Posterior vena cava (tissue), 2 donors: ENCODE results near the gene GMNN. TPM values are rescaled to one million over a fixed set of nuclear protein-coding genes. Genes with fewer than 3 reads are reported as not detected.

Source experiments
- DNase-seq: peaks from one replicate; pipeline ENCODE4 v3.0.0-alpha.2; 2020; ENCODE audit warnings: low spot score
- intact Hi-C, 2 donors: fragments of 100-400 bp; cut with DNase I; formaldehyde crosslinking; loops; one replicate each; pipeline versions ENCODE4 v1.14.1 to v1.14.2; 2022 to 2023
- total RNA-seq, 2 donors: library from RNA; stranded (reverse); fragmentation: NEBNext Ultra II Directional; extraction: Animal tissue kit (Norgen Biotek cat#: 25700); gene quantifications; one replicate each; pipeline ENCODE4 v1.2.1, GENCODE V29; 2021
- donor health status: DM: yes; HTN: yes; CAD: no.
- donor health status: DM: yes; HTN: yes; CAD: no.

GMNN gene
- total RNA-seq, 2 donors from 2014 or later = 6.0 to 7.5 TPM

DNA sequence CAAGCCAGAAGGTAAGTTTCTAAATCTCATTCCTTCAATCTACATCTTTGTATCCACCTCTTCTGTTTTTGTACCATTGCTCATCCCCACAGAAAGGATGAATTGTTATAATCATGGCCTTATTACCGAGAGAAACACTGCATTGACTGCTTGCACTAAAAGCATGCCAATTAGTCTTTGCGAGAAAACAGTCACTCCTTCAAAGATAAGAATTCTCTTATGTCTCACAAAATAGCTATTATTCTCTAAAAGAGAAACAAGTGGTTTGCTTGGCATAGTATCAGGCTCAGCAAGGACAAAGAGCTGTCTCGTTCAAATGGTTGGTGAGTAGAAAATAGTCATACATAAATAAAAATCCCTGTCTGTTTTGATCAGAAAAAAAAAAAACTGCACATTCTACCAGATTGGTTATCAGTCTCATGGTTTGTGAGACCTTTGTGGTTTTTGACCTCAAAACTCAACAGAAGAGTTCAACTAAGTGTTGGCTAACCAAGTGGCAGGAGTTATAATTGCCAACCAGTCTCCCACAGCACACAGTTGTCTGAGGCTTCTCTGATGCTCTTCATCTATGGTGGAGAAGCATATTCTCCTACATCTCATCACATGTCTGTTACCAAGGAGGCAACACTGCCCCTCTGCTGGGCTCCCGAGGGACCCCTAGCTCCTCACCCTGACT, 59.1 kb downstream of the GMNN start:
- intact Hi-C loops = loop anchor here in 1 of 2 donors (10.0 kb wide), 1 partner anchor 231 kb away; no protein-coding TSS in a partner anchor
- DNase-seq = no peak

Other genes starting within 250 kb of the GMNN start
- under 1 TPM in 1 of 2 donors, not detected in 1; 0.09 TPM for gene KIAA0319, start 128.7 kb upstream of the GMNN start, total RNA-seq
- gene TDP2, start 108.0 kb upstream of the GMNN start, total RNA-seq = 10 to 100 TPM; 25.8 to 32.8 TPM
- 10 to 100 TPM; 10.4 to 11.4 TPM for gene ACOT13, start 107.9 kb upstream of the GMNN start, total RNA-seq
- gene C6orf62, start 55.8 kb upstream of the GMNN start, total RNA-seq = 10 to 100 TPM; 63.9 to 70.3 TPM
- gene ARMH2, start 24.0 kb downstream of the GMNN start, total RNA-seq = not detected
- gene RIPOR2, start 161.0 kb downstream of the GMNN start, total RNA-seq = 10 to 100 TPM; 11.8 to 14.9 TPM